Large intestine (tissue), 3 donors: ENCODE measurements around the gene CATSPERE. TPM values are rescaled to one million over a fixed set of nuclear protein-coding genes. Genes with fewer than 3 reads are reported as not detected.

Source experiments
- DNase-seq, 2 donors: peaks; one replicate each; pipeline versions ENCODE4 v3.0.0 to v3.0.0-alpha.2; 2013
- H3K27ac ChIP-seq: one replicate; pipeline ENCODE4 v1.5.1; 2013; ENCODE audit warnings: low read length
- H3K27me3 ChIP-seq: 2 replicates; pipeline ENCODE4 v1.6.1; 2013; ENCODE audit warnings: low read length; ENCODE audit not compliant: control insufficient read depth, insufficient read depth
- H3K36me3 ChIP-seq: 2 replicates; pipeline ENCODE4 v1.6.1; 2013; ENCODE audit warnings: low read length; ENCODE audit not compliant: control insufficient read depth, insufficient read depth
- H3K4me1 ChIP-seq: one replicate; pipeline ENCODE4 v1.6.1; 2013; ENCODE audit warnings: low read length; ENCODE audit not compliant: control insufficient read depth, insufficient read depth
- H3K4me3 ChIP-seq: one replicate; pipeline ENCODE4 v1.5.1; 2013; ENCODE audit warnings: low read length
- H3K9me3 ChIP-seq: one replicate; pipeline ENCODE4 v1.6.1; 2013; ENCODE audit warnings: mild to moderate bottlenecking, low read depth, low read length, moderate library complexity; ENCODE audit not compliant: control insufficient read depth
- WGBS: methylation state at CpG from one replicate; pipeline ENCODE4 v1.1.5; 2013; ENCODE audit warnings: low lambda C conversion rate; ENCODE audit not compliant: insufficient coverage; 5-methylcytosine and 5-hydroxymethylcytosine counted together
- polyA plus RNA-seq: library from polyadenylated mRNA; unstranded; fragments of 120-200 nt; gene quantifications from one replicate; pipeline ENCODE4 v1.2.1, GENCODE V29; 2013

The CATSPERE gene
- polyA plus RNA-seq, 1 donor: 1.2 TPM

DNA sequence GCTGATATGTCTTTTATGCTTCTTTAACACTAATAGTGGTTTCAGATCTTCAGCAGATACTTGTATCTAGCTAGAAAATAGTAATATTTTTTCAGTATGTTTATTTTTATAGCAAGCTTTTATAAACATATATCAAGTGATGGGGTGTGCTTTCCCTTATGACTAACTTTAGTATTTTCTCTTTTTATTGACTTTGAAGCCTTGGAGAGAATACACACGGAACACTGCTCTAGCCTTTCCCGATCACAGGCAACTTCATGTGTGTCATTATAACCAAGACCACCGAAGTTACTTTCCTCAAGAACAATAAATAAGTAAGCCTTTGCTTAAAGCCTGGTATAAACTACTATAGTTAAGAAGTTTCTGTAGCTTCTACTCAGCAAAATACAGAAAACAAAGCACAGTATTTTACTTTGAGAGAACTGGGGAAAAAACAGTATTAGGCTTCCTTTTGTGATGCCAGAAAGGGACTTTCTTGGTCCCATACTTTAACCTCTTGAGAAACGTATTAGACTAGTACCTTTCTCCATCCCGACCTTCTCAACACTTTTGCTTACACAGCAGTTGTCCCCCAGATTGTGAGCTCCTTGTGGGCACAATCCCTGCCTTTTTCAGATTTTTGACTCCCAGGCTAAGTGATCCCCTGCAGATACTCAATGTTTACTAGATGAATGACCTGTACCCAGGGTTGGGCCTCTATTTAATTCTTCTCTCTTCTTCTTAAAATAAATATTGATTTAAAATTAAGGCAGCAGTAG is 12.6 kb upstream of the CATSPERE start:
- Histone ChIP-seq H3K36me3 (peaks cover 7% of the 10 kb centered on the region), H3K9me3 (no peaks in the 10 kb centered on the region), H3K4me1 (peaks cover 27% of the 10 kb centered on the region), H3K4me3 (no peak overlapping the region), H3K27me3 (no peaks in the 10 kb centered on the region), H3K27ac (no peak overlapping the region)
- DNase-seq: no peak
- WGBS: 93% methylated on average over 2 of the region's 5 CpGs

DNA sequence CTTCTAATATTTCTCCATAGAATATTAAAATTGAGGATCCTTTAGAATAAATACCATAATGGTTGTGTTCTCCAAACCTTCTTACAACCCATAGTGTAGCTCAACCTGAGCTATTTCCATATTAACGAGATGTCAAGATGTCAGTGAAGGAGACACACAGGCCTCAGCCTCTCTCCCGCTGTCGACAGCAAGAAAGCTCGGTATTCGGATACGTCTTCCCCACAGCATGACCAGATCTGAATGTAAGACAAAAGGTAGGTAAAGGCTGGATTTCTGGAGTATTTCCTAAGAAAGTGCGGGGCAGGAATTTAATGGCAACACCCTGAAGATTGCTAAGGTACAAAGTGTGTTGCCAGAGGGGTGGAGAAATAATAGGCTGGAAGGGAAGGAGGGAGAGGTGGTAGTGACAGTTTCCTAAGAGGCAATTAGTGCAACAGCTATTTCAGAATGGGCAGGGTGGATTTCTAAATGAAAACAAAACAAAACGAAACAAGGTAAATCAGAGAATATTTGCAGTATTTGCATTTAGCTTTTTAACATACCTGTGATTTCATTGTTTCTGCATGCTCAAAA is 11.1 kb upstream of the CATSPERE start:
- WGBS: 75% methylated on average over 1 of the region's 8 CpGs
- peak overlapping the region; percentile 99 for H3K27ac ChIP-seq
- no peaks in the 10 kb centered on the region for H3K9me3 ChIP-seq
- no peaks in the 10 kb centered on the region for H3K27me3 ChIP-seq
- H3K36me3 ChIP-seq: peaks cover 2% of the 10 kb centered on the region
- peaks cover 24% of the 10 kb centered on the region for H3K4me1 ChIP-seq
- H3K4me3 ChIP-seq: peak overlapping the region; percentile 90
- DNase-seq: peak in 1 of 2 donors; percentile 42

GRCh38 chr1:244450597-244451538 is 10.2 kb upstream of the CATSPERE start:
- Histone ChIP-seq H3K27me3 (no peaks in the 10 kb centered on the region), H3K36me3 (peaks cover 2% of the 10 kb centered on the region), H3K4me3 (peak overlapping the region; percentile 90), H3K9me3 (no peaks in the 10 kb centered on the region), H3K4me1 (peaks cover 20% of the 10 kb centered on the region), H3K27ac (peak overlapping the region; percentile 99)
- DNase-seq: peak; percentile 27 to 61
- WGBS: 4% methylated on average over 6 of the region's 41 CpGs

GRCh38 chr1:244451539-244451950 is 9.5 kb upstream of the CATSPERE start, which contains the start of gene ADSS2:
Gene ADSS2, minus strand, starts transcription at chr1:244451909. Its CDS starts 92 bp downstream, at chr1:244451817.
- Histone ChIP-seq H3K36me3 (peaks cover 2% of the 10 kb centered on the region), H3K9me3 (no peaks in the 10 kb centered on the region), H3K27me3 (no peaks in the 10 kb centered on the region), H3K4me3 (peak within 1 kb of the TSS; percentile 90), H3K4me1 (peaks cover 14% of the 10 kb centered on the region), H3K27ac (peak within 1 kb of the TSS; percentile 99)
- WGBS: no CpG with 5 or more reads among the region's 45 CpGs
- no peak for DNase-seq

- DNase-seq: peak; percentile 100
- WGBS: 18% methylated on average over 4 of the region's 47 CpGs
- H3K4me3 ChIP-seq: peak overlapping the region; percentile 90
- no peaks in the 10 kb centered on the region for H3K9me3 ChIP-seq
- peak overlapping the region; percentile 99 for H3K27ac ChIP-seq
- peaks cover 12% of the 10 kb centered on the region for H3K4me1 ChIP-seq
- no peaks in the 10 kb centered on the region for H3K27me3 ChIP-seq
- peaks cover 2% of the 10 kb centered on the region for H3K36me3 ChIP-seq
Measured at GRCh38 chr1:244451951-244452795, 8.9 kb upstream of the CATSPERE start.

GRCh38 chr1:244454412-244454811 is 6.7 kb upstream of the CATSPERE start:
- Histone ChIP-seq H3K9me3 (no peaks in the 10 kb centered on the region), H3K27ac (no peak overlapping the region), H3K4me3 (no peak overlapping the region), H3K27me3 (no peaks in the 10 kb centered on the region), H3K36me3 (peaks cover 2% of the 10 kb centered on the region), H3K4me1 (peaks cover 9% of the 10 kb centered on the region)
- 40% methylated on average over 1 of the region's 6 CpGs for WGBS
- DNase-seq: no peak

DNA sequence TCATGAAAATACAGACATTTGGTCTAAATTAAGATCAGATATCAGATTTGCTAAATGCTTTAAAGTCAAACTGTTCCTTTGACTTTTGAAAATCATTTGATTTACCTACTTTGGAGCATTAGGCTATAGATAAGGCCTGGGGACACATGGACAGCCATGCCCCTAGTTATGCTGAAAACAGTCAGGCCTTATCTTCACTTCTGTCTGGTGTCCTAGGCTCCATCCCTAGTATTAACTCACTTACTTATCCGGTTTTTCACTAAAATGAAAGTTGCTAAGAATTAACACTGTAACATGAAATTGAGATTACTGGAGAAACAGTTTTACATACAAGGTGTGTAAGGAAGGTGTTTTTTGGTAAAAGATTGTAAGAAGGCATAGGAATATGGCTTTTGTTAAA is 4.5 kb upstream of the CATSPERE start:
- no CpG with 5 or more reads among the region's 1 CpG for WGBS
- Histone ChIP-seq H3K36me3 (no peaks in the 10 kb centered on the region), H3K9me3 (no peaks in the 10 kb centered on the region), H3K4me3 (no peak overlapping the region), H3K27me3 (no peaks in the 10 kb centered on the region), H3K4me1 (peaks cover 3% of the 10 kb centered on the region), H3K27ac (no peak overlapping the region)
- DNase-seq: no peak

- Histone ChIP-seq H3K27ac (no peak overlapping the region), H3K36me3 (no peaks in the 10 kb centered on the region), H3K9me3 (no peaks in the 10 kb centered on the region), H3K4me1 (peaks cover 6% of the 10 kb centered on the region), H3K4me3 (no peak overlapping the region), H3K27me3 (no peaks in the 10 kb centered on the region)
- DNase-seq: no peak
- no CpG with 5 or more reads among the region's 4 CpGs for WGBS
Measured at GRCh38 chr1:244458781-244459180, 2.3 kb upstream of the CATSPERE start.

DNA sequence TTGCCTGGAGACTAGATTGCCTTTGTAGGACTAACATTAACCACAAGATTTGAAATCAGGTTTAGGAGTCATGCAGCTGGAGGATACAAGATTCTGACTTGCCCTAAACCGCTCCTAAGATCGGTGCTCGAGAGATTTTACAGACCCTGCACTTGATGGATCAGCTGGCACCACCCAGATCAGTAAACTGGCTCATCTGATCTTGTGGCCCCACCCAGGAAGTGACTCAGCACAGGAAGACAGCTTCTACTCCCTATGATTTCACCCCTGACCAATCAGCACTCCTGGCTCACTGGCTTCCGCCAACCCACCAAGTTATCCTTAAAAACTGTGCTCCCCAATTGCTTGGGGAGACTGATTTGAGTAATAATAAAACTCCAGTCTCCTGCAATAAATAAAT is 876 bp upstream of the CATSPERE start:
- Histone ChIP-seq H3K27me3 (no peaks in the 10 kb centered on the region), H3K36me3 (no peaks in the 10 kb centered on the region), H3K27ac (no peak overlapping the region), H3K9me3 (no peaks in the 10 kb centered on the region), H3K4me1 (peaks cover 6% of the 10 kb centered on the region), H3K4me3 (no peak overlapping the region)
- DNase-seq: no peak
- 100% methylated on average over 1 of the region's 4 CpGs for WGBS
